Posterior cingulate gyrus (tissue), 11 donors: ENCODE results near the gene USP47.
A peak's percentile ranks its signal among the peaks of the same experiment; 100 is the strongest.
"Not testable (repeated sequence)": the region's sequence is repeated elsewhere in the genome, so short reads cannot be mapped to it uniquely, and the experiment has no call there.

Source experiments
- DNase-seq, 10 donors: peaks; one replicate each; pipeline versions ENCODE4 v3.0.0 to v3.0.0-alpha.2; 2020 to 2021; ENCODE audit warnings: mixed read lengths in 3 of 10
- intact Hi-C: fragments of 100-400 bp; cut with DNase I; formaldehyde crosslinking; loops from one replicate; pipeline ENCODE4 v1.15.1; 2023

USP47 gene

GRCh38 chr11:11826260-11826659 is 15.5 kb upstream of the USP47 start:
- intact Hi-C loops: no loop called here
- no peak for DNase-seq

- intact Hi-C loops: no loop called here
- DNase-seq: no peak
These were observed 14.5 kb upstream of the USP47 start for GRCh38 chr11:11827272-11827671.

- intact Hi-C loops, DNase-seq: not testable (repeated sequence)
These were observed 10.4 kb upstream of the USP47 start for GRCh38 chr11:11831406-11831805.

GRCh38 chr11:11836676-11837231 is 5.0 kb upstream of the USP47 start:
- intact Hi-C loops: no loop called here
- DNase-seq: no peak

- intact Hi-C loops: loop anchor here (2.0 to 5.0 kb wide), 2 partner anchors 35 to 203 kb away; no protein-coding TSS in a partner anchor
- DNase-seq: no peak
These were observed 2.1 kb upstream of the USP47 start for GRCh38 chr11:11839718-11840117.

- peak in 9 of 10 donors; percentile 23 to 92 (median 53) for DNase-seq
- intact Hi-C loops: loop anchor here (2.0 to 5.0 kb wide), 2 partner anchors 36 to 201 kb away; no protein-coding TSS in a partner anchor
These were observed 553 bp upstream of the USP47 start for GRCh38 chr11:11841116-11841722.

GRCh38 chr11:11842421-11843008 is 743 bp downstream of the USP47 start:
- DNase-seq: peak in 6 of 10 donors; percentile 15 to 81 (median 38)
- intact Hi-C loops: loop anchor here (5.0 kb wide), 1 partner anchor 200 kb away; no protein-coding TSS in a partner anchor

- intact Hi-C loops: loop anchor here (5.0 kb wide), 1 partner anchor 199 kb away; no protein-coding TSS in a partner anchor
- no peak for DNase-seq
These were observed 1.4 kb downstream of the USP47 start for GRCh38 chr11:11843211-11843621.

GRCh38 chr11:11843642-11844041 is 1.9 kb downstream of the USP47 start:
- no peak for DNase-seq
- intact Hi-C loops: loop anchor here (5.0 kb wide), 1 partner anchor 199 kb away; no protein-coding TSS in a partner anchor

- no peak for DNase-seq
- intact Hi-C loops: loop anchor here (5.0 kb wide), 1 partner anchor 198 kb away; no protein-coding TSS in a partner anchor
These were observed 2.5 kb downstream of the USP47 start for GRCh38 chr11:11844272-11844671.

GRCh38 chr11:11845071-11845470 is 3.3 kb downstream of the USP47 start:
- no peak for DNase-seq
- intact Hi-C loops: no loop called here

GRCh38 chr11:11845551-11845950 is 3.8 kb downstream of the USP47 start:
- intact Hi-C loops: no loop called here

GRCh38 chr11:11847082-11847481 is 5.3 kb downstream of the USP47 start:
- DNase-seq: no peak
- intact Hi-C loops: no loop called here

More at GRCh38 chr11:11845551-11845950, 3.8 kb downstream of the USP47 start:
- DNase-seq: no peak

- peak in 6 of 10 donors; percentile 16 to 87 (median 32) for DNase-seq
- intact Hi-C loops: loop anchor here (2.0 kb wide), 1 partner anchor 50 kb away; no protein-coding TSS in a partner anchor
These were observed 7.3 kb downstream of the USP47 start for GRCh38 chr11:11848891-11849746.

GRCh38 chr11:11850668-11851067 is 8.9 kb downstream of the USP47 start:
- intact Hi-C loops: no loop called here
- DNase-seq: no peak

GRCh38 chr11:11856638-11857037 is 14.9 kb downstream of the USP47 start:
- intact Hi-C loops: no loop called here
- no peak for DNase-seq

GRCh38 chr11:11857769-11858168 is 16.0 kb downstream of the USP47 start:
- no peak for DNase-seq
- intact Hi-C loops: no loop called here

GRCh38 chr11:11858676-11859075 is 16.9 kb downstream of the USP47 start:
- intact Hi-C loops: no loop called here
- DNase-seq: no peak

GRCh38 chr11:11860103-11860979 is 18.6 kb downstream of the USP47 start:
- intact Hi-C loops: no loop called here
- DNase-seq: no peak

GRCh38 chr11:11862999-11863398 is 21.2 kb downstream of the USP47 start:
- intact Hi-C loops: no loop called here

More at GRCh38 chr11:11862999-11863398, 21.2 kb downstream of the USP47 start:
- no peak for DNase-seq
